Neural progenitor cell (in vitro differentiated cells): ENCODE results near the gene SHFL. TPM values are rescaled to one million over a fixed set of nuclear protein-coding genes. Genes with fewer than 3 reads are reported as not detected.

ENCODE experiments used
- DNase-seq: peaks from one replicate; pipeline ENCODE4 v3.0.0-alpha.2; 2016; ENCODE audit warnings: low spot score
- H2AFZ ChIP-seq: fragments of 200-600 bp; sonication (generic); replicated peaks from 2 replicates; pipeline ENCODE4 v1.6.1; 2016; ENCODE audit warnings: antibody characterized with exemption
- H3F3A ChIP-seq: fragments of 200-600 bp; sonication (generic); 2 replicates; pipeline ENCODE4 v1.6.1; 2016; ENCODE audit warnings: antibody characterized with exemption, low read depth
- H3K27ac ChIP-seq: fragments of 200-600 bp; sonication (generic); 2 replicates; pipeline ENCODE4 v1.5.1; 2016; ENCODE audit warnings: mild to moderate bottlenecking
- H3K27me3 ChIP-seq: fragments of 200-600 bp; sonication (generic); 2 replicates; pipeline ENCODE4 v1.6.1; 2016; ENCODE audit warnings: mild to moderate bottlenecking, moderate library complexity
- H3K36me3 ChIP-seq: fragments of 200-600 bp; sonication (generic); 2 replicates; pipeline ENCODE4 v1.5.1; 2016
- H3K4me1 ChIP-seq: fragments of 200-600 bp; sonication (generic); 2 replicates; pipeline ENCODE4 v1.6.1; 2016; ENCODE audit warnings: mixed run types
- H3K4me2 ChIP-seq: fragments of 200-600 bp; sonication (generic); 2 replicates; pipeline ENCODE4 v1.6.1; 2016
- H3K4me3 ChIP-seq: fragments of 200-600 bp; sonication (generic); 2 replicates; pipeline ENCODE4 v1.5.1; 2016
- H3K79me2 ChIP-seq: fragments of 200-600 bp; sonication (generic); 2 replicates; pipeline ENCODE4 v1.6.1; 2016; ENCODE audit warnings: low read depth
- H3K9ac ChIP-seq: fragments of 200-600 bp; sonication (generic); 2 replicates; pipeline ENCODE4 v1.6.1; 2016
- H3K9me3 ChIP-seq: fragments of 200-600 bp; sonication (generic); 2 replicates; pipeline ENCODE4 v1.5.1; 2016; ENCODE audit warnings: low read depth
- H4K20me1 ChIP-seq: fragments of 200-600 bp; sonication (generic); 2 replicates; pipeline ENCODE4 v1.6.1; 2016; ENCODE audit warnings: low read depth
- H3K27ac Mint-ChIP-seq: 3 replicates; pipeline ENCODE4 v1.8.0; 2021; ENCODE audit warnings: mixed read lengths
- H3K27me3 Mint-ChIP-seq: 2 replicates; pipeline ENCODE4 v1.8.0; 2022; ENCODE audit warnings: low read depth, mild to moderate bottlenecking, inconsistent platforms, moderate library complexity, mixed read lengths; ENCODE audit not compliant: insufficient read depth
- H3K36me3 Mint-ChIP-seq: 3 replicates; pipeline ENCODE4 v1.8.0; 2021; ENCODE audit warnings: mixed read lengths
- H3K4me1 Mint-ChIP-seq: 3 replicates; pipeline ENCODE4 v1.8.0; 2021; ENCODE audit warnings: mixed read lengths
- H3K4me3 Mint-ChIP-seq: 3 replicates; pipeline ENCODE4 v1.8.0; 2021; ENCODE audit warnings: mild to moderate bottlenecking, moderate library complexity, mixed read lengths
- H3K9me3 Mint-ChIP-seq: 3 replicates; pipeline ENCODE4 v1.8.0; 2020; ENCODE audit warnings: mixed read lengths
- CTCF ChIP-seq: fragments of 200-600 bp; sonication (generic); IDR thresholded peaks from 2 replicates; pipeline ENCODE4 v1.5.1; 2017; ENCODE audit warnings: antibody characterized with exemption, mild to moderate bottlenecking
- EZH2 ChIP-seq: fragments of 200-600 bp; sonication (generic); IDR thresholded peaks from 2 replicates; pipeline ENCODE4 v1.6.1; 2017; ENCODE audit warnings: antibody characterized with exemption, mild to moderate bottlenecking, moderate library complexity
- EZH2phosphoT487 ChIP-seq: fragments of 200-600 bp; sonication (generic); IDR thresholded peaks from 2 replicates; pipeline ENCODE4 v1.6.1; 2017; ENCODE audit warnings: antibody characterized with exemption
- total RNA-seq: library from RNA; depleted of rRNA; stranded (reverse); fragments of >200 nt; gene quantifications from 2 replicates; pipeline ENCODE4 v1.2.3, GENCODE V29; 2015; ENCODE audit warnings: low replicate concordance

Gene SHFL
- total RNA-seq, 1 donor from 2014 or later = 0.15 TPM

- no peaks in the 10 kb centered on the region for H3K79me2 ChIP-seq
- no peaks in the 10 kb centered on the region for H3K4me1 ChIP-seq
- H3K9me3 ChIP-seq = no peaks in the 10 kb centered on the region
- H3K27ac ChIP-seq = no peak overlapping the region
- Mint-ChIP-seq H3K4me1 (peaks cover 5% of the 10 kb centered on the region), H3K4me3 (peak overlapping the region; percentile 69), H3K27me3 (peaks cover 18% of the 10 kb centered on the region), H3K9me3 (peaks cover 2% of the 10 kb centered on the region), H3K36me3 (no peaks in the 10 kb centered on the region), H3K27ac (no peak overlapping the region)
- peaks cover 35% of the 10 kb centered on the region for H3K27me3 ChIP-seq
- no peak overlapping the region for H3K9ac ChIP-seq
- no peaks in the 10 kb centered on the region for H3K36me3 ChIP-seq
- peak overlapping the region; percentile 74 for H3K4me2 ChIP-seq
- peak overlapping the region; percentile 29 for H3K4me3 ChIP-seq
- peak; percentile 96 for DNase-seq
- H2AFZ ChIP-seq = peak overlapping the region; percentile 78
- H3F3A ChIP-seq = no peaks in the 10 kb centered on the region
- H4K20me1 ChIP-seq = no peaks in the 10 kb centered on the region
- TF ChIP-seq CTCF = no peak
- no peak for TF ChIP-seq EZH2phosphoT487
Measured at GRCh38 chr19:10095948-10096614, 10.0 kb downstream of the SHFL start.

- TF ChIP-seq EZH2phosphoT487 = no peak
- TF ChIP-seq EZH2 = no peak
- TF ChIP-seq CTCF = no peak
- H2AFZ ChIP-seq = peak overlapping the region; percentile 78
- H3K4me3 ChIP-seq = peak overlapping the region; percentile 29
- no peak overlapping the region for H3K4me3 Mint-ChIP-seq
- no peaks in the 10 kb centered on the region for H3K9me3 ChIP-seq
- peaks cover 5% of the 10 kb centered on the region for H3K4me1 Mint-ChIP-seq
- H3F3A ChIP-seq = no peaks in the 10 kb centered on the region
- H3K27me3 ChIP-seq = peaks cover 35% of the 10 kb centered on the region
- no peak overlapping the region for H3K27ac ChIP-seq
- no peak for DNase-seq
- H4K20me1 ChIP-seq = no peaks in the 10 kb centered on the region
- H3K27me3 Mint-ChIP-seq = peaks cover 18% of the 10 kb centered on the region
- no peak overlapping the region for H3K27ac Mint-ChIP-seq
- H3K9me3 Mint-ChIP-seq = peaks cover 2% of the 10 kb centered on the region
- no peaks in the 10 kb centered on the region for H3K79me2 ChIP-seq
- no peaks in the 10 kb centered on the region for H3K4me1 ChIP-seq
- no peaks in the 10 kb centered on the region for H3K36me3 ChIP-seq
- peak overlapping the region; percentile 74 for H3K4me2 ChIP-seq
- H3K9ac ChIP-seq = no peak overlapping the region
- H3K36me3 Mint-ChIP-seq = no peaks in the 10 kb centered on the region
Measured at GRCh38 chr19:10096615-10096963, 10.5 kb downstream of the SHFL start.

- Histone ChIP-seq H3K4me3 (no peak overlapping the region), H3K79me2 (no peaks in the 10 kb centered on the region), H3K27ac (no peak overlapping the region), H3K27me3 (peaks cover 24% of the 10 kb centered on the region), H2AFZ (no peak overlapping the region), H3K9me3 (no peaks in the 10 kb centered on the region), H3K36me3 (no peaks in the 10 kb centered on the region), H3K9ac (no peak overlapping the region), H3K4me1 (no peaks in the 10 kb centered on the region), H3F3A (no peaks in the 10 kb centered on the region), H4K20me1 (no peaks in the 10 kb centered on the region), H3K4me2 (no peak overlapping the region)
- Mint-ChIP-seq H3K36me3 (no peaks in the 10 kb centered on the region), H3K9me3 (no peaks in the 10 kb centered on the region), H3K4me3 (peak overlapping the region; percentile 16), H3K27me3 (peaks cover 11% of the 10 kb centered on the region), H3K4me1 (peaks cover 19% of the 10 kb centered on the region), H3K27ac (peak overlapping the region; percentile 20)
- DNase-seq = no peak
- TF ChIP-seq EZH2phosphoT487 (no peak), EZH2 (no peak), CTCF (no peak)
Measured at GRCh38 chr19:10100163-10100785, 14.2 kb downstream of the SHFL start.
